Measurements from ENCODE around the gene PAPPA.

Gene PAPPA

DNA sequence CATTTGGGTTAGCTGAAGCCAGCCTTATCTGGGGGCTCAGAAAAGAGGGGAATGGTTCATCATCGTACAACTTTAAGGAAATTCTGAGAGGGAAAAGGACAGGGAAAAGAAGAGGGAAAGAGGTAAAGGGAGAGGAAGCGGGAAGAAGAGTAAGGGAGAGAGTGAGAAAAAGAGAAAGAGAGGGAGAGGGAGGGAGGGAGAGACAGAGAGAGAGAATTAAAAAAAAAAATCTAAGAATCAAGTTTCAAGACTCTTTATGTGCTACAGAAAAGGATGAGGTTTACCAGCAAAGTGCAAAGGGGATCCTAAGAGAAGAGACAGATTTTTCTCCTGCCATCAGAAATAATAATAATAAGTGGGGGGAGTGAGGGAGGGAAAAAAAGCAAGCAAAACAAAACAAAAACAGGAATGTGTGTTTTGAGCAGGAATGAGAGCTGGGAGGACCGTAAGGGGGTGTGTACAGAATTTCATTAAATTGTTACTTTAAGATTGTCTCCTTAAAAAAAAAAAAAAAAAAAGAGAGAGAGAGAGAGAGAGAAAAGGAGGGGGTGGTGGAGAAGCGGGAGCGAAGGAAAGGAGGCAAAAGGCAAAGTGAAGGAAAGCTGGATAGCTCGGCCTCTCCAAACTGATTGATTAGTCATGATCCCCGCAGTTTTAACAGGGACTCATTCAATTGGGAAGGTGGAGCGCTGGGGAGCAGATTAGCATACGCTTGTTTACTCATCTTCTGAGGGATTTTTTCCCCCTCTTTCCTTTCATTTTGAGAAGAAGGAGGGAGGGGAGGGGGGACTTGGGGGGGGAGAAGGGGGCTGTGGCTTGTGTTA lies 438 bp upstream of the PAPPA start:
- FAIRE-seq, result no peak

DNA sequence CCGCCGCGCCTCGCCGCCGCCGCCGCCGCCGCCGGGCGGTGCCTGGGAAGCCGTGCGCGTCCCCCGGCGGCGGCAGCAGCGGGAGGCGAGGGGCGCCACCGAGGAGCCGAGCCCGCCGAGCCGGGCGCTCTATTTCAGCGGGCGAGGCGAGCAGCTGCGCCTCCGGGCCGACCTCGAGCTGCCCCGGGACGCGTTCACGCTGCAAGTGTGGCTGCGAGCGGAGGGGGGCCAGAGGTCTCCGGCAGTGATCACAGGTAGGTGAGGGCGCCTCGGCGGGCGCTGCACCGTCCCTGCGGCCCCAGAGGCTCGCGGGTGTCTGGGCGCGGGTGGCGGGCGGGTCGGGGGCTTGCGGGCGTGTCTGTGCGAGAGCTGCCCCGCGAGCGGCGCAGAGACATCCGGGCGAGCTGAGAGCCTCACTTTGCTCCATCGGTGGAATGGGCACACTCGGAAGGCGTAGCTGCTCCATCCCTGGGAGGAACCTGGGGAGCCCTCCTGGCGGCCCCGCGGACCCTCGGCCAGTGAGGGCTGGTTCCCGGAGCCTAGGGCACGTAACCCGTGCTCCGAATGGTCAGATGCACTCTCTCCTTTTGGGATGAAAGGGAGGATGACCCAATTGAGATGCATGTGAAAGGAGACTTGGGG lies 864 bp downstream of the PAPPA start:
- FAIRE-seq, result no peak

DNA sequence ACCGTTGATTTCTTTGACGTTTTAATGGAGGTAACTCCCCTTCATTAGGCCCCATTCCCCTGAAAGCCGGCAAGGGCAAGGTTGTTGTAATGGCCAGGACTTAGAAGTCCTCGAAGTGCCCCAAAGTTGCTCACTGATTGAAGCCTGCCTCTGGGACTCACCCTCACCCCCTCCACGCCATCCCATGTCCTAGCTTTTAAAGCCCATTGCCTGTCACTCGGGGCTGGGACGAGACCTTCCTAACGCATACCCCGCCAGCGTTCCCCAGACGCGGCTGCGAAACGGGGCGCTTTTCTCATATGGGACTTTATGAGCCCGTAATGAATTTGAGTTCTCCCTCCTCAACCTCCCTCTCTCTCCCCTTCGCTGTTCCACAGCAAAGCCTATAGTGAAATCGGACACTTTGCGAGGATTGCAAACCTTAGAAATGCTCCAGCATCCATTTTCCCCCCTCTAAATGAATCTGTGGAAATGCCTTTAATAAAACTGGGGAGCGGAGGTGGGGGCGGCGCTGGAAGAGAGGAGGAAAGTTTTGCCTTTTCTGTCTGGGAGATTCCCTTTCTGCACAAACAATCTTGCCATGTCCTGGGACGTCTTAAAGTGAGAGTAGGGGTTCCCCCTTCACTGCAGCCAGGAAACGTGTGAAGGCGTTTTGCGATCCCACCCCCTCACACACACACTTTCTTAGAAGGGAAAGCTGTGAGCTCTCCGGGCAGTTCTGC lies 1.5 kb downstream of the PAPPA start:
- no peak for FAIRE-seq

DNA sequence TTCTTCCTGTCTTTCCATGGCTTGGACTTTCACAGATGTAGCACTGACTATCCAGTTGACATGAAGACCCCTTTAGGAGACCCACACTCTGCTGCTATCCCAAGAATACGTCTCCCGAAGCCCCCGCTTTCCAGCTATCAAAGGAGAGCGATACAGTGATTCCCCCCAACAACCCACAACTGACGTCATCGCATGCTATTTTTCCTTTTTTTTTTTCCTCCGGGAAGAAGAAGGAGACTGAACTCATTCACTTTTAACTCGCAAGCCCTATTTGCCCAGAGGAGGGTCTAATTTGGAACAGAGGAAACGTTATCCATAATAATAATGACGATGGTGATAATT lies 2.1 kb downstream of the PAPPA start:
- no peak for FAIRE-seq

DNA sequence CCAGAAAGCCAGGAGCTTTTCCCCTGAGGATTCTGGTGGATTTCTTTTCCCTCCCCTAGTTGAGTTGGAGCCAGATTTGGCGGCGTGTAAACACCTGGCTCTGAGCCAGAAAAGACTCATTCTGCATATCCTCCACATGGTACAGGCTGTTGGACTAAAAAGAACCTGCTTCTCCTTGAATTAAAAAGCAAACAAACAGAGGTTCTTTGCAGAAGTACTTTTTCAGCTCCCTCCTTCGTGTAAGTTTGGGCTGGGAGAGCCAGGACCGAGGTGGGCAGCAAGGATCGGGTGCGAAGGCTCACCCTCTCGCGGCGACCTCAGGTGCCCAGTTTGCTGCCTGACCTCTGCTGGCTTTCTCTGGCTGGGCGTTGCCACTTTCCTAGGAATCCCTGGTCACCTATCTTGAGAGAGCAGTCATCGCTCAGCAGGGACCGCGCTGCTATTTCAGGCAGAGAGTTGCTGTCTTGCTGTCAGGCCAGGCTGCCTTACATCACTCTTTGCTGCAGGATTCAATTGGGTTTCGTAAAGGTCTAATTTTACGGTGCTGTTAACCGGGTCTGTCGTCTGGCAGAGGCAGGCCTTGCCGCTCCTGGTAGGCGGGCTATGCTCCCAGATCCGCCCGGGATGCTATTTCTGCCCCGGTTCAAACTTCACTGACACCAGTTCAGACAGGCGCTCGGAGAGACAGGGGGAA lies 3.2 kb downstream of the PAPPA start:
- FAIRE-seq, result no peak

DNA sequence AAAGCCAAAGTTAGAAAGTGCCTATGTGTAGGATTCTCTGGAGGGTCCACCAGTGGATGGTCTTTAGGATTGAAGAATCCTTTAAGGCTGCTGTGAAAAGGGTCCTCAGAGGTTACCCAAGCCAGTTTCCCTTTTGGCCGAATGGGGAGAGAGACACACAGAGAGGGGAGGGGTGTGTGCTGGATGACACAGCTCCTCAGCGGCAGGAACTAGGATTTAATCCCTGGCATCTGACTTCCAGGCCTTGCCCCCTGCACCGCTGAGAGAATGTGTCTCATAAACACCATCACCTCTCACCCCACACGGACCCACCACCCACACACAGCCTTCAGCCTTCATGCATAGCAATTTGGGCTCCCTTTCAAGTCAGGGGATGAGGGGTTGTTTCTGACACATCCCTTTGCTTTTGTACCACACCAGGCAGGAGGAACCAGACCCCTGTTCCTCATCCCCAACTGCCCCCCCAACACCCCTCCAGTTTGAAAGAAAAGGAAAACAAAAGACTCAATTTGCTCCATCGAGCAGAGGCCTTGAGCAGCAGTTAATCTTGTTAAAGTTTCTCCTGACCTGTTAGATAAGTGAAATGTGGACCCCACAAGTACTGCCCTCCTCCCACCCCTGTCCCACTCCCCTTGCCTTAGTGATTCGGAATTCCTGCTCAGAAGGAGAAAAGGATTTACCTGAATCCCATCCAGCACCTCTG lies 4.0 kb downstream of the PAPPA start:
- FAIRE-seq, result no peak

DNA sequence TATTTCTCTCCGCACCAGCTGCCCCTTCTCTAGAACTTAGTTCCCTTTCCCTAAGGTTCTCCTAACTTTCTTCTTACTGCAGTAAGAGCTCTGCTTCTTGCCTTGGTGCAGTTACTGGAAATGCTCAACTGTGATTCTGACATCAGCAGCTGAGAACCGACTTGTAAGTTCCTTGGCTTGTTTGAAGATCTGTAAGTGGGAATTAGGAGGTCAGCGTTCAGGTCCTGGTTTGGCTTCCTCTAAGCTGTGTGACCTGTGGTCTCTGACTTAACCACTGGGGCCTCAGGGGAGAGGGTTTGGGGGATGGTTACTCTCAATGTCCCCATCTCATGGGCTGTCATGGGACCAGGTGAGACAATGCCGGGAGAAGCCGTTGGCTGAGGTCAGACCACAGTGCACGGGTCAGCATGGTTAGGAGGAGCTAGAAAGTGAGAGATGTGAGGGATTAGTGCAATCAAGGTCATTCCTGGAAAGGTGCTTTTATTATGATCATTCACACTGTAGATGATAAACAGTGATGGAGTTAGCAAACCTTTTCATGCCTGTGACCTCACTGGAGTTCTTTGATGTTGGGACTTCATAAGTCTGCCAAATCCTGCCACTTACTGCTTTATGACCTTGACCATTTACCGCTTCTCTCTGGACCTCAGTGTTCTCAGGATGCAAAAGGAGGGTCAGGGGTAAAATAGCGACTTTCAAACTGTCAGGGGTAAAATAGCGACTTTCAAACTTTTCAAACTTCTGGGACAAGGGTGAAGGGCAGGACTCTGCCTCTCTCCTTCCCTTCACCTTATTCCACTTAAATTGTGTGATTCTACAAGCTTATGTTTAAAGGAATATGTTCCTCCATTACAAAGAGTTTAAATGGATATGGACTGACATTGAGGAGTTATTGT lies 7.3 kb downstream of the PAPPA start:
- no peak for FAIRE-seq

DNA sequence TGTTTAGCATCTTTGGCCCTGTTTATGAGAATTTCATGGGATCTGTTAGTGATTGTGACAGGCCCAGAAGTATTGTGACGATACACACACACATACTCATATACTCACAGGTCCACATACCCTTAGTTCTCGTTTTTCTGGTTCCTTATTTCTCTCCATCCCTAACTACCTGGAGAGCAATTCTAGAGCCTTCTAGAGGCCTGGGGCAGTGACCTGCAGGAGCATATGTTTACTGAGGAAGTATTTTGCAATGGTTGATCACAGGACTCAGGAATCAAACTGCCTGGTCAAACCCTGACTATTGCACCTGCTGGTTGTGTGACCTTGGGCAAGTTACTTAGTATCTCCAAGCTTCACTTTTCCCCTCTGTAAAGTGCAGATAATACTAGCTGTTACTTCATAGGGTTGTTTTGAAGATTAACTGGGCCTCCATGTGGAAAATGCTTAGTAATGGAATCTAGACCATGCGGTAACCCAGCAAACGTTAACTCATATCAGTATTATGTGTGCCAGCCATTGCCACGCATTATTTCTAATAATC lies 8.7 kb downstream of the PAPPA start:
- no peak for FAIRE-seq

DNA sequence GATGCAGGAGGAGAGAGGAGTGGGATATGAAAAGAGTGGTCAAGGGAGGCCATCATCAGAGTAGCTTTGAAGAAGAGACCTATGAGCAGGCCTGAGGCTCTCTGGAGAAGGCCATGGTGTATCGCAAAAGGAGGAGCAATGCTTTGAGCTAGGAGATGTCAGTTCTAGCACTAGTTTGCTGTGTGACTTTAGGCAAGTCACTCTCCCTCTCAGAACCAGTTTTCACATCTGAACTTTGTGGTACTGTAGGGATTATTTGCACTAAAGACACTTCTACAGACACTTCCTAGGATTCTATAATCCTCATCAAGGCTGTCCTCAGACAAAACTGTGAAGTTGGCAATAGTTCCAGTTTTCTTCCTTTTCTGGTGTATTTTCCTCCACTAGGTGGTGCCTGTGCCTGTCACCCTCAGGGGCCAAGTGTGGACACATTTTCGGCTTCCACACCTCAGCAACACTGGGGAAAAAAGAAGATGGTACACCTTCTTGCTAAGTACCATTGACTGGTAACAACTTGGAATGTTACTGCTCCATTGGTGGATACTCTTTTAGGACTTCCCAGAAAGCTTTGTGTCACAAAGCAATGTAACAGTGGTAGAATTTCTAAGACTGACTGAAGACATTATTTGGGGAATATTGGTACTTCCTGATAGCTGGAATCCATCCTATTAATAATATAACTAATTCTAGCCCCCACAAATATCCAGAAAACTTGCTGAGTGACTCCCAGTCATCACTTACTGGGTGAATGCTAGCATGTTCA lies 9.9 kb downstream of the PAPPA start:
- no peak for FAIRE-seq

DNA sequence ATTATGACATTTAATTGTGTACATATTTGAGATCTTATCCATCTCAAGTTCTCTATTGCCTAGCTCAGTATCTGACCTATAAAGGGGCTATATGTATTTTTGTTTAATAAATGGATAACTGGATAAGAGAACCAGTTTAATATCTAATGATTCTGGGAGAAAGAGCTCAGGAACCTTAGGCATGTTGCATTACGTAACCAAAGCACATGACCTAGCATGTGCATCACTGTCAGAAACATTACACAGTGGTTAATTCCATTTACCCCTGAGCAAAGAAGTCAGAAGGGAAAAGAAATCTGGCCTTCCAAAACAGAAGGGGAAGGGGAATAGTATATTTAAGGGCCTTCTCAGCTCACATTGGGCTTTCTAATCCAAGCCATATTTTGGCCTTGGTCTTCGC lies 12.3 kb downstream of the PAPPA start:
- FAIRE-seq, result no peak

DNA sequence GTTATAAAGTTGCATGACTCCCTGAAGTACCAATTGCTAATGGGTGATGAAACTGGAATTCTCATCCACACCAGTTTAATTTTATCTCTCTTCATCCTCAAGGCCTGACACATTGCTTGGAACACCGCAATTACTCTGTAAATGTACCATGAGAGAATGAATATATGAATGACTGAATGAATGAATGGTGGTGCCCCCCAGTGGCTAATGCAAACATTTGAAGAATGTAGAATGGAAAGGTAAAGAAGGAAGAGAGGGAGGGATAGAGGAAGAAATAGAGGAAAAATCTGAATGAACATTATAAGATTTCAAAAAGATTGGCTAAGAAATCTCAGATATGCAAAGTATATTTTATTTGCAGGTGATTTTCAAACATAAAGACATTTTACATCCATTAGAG lies 13.1 kb downstream of the PAPPA start:
- FAIRE-seq, result no peak

DNA sequence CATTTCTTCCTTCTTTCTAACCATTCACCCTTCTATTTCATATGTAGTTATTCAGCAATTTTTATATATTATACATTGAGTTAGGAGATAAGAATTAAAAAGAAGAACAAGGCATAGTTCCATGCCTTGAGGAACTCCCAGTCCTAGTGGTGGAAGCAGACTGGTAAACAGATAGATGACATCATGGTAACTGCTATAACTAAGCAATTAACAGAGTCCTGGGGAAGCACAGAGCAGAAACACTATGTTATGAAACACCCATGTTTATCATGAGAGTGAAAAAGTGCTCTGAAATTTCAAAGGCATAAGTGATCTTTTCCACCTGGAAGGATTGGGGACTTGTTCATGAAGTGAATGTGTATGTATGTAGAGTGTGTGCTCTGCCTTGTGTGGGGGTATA lies 14.6 kb downstream of the PAPPA start:
- no peak for FAIRE-seq

DNA sequence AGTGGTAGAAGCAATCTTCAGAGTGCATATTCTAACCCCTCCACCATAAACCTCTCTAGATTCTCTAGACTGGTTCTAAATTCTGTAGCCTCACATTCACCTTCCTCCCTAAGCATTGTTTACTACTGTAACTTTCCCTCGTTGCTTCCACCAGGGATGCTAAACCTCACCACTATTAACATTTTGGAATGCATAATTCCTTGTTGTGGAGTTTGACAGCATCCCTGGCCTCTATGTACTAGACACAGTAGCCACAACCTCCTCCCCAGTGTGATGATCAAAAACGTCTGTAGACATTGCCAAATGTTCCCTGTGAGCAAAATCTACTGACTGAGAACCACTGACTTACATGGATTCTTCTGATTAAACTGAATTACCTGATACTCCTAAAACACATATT lies 18.6 kb downstream of the PAPPA start:
- no peak for FAIRE-seq

DNA sequence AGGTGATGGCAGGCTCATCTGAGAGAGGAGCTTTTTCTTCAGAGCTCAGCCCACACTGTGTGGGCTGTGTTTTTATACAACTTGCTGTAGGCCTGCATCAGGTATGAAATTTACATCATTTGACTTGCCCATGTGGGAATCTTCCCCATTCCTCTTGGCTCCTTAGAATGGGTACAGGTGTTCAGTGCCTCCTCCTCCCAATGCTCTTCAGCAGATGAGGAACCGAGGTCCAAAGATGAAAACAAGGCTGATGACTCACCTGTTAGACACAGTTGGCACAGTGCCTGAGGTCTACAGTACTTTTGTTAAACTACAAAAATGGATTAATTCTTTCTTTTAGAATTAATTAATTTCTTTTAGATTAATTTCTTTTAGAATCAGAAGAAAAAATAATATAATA lies 20.8 kb downstream of the PAPPA start:
- FAIRE-seq, result no peak

DNA sequence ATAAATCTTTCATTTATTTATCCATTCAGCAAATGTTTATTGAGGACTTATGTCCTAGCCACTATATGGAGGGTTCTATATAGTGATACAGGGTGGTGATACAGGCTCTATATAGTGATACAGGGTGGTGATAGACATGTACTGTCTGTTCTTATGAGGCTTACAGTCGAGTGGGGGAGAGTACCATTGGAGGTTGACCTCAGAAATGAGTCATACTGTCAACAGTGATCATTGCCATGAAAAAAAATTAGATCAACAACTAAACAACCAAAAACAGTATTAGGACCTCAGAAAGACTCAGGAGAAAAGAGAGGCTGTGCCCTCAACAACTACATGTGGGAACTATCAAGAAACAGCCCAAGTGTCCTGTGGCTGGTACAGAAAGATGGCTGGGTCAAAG lies 22.0 kb downstream of the PAPPA start:
- FAIRE-seq, result no peak

DNA sequence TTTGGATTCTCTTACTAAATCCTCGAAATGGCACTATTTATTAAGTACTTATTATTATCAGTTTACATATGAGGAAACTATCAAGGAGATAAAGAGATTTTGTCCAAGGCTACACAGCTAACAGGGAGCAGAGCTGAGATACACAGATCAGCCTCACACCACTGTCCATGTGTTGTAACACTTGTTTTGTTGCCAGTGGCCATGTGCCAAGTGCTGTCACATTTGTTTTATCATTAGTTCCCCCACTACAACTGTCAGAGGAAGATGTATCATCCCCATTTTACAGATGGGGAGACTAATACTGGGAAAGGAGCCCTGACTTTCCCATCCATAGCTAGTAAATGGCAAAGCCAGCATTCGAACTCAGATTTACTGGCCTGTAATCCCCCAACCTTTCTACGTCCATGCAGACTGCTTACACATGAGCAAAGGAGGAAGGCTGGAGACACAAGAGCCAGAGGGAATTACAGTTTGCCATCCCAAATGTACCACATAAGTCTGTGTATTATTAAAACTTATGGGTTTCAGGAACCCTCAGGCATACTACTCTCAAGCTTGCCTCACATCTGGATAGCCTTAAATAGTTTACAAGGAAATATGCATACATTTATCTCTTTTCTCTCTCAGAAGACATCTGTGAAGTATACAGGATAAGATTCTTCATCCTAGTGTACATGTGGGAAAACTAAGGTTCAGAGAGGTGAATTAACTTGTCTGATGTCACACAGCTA lies 25.1 kb downstream of the PAPPA start:
- FAIRE-seq, result no peak

DNA sequence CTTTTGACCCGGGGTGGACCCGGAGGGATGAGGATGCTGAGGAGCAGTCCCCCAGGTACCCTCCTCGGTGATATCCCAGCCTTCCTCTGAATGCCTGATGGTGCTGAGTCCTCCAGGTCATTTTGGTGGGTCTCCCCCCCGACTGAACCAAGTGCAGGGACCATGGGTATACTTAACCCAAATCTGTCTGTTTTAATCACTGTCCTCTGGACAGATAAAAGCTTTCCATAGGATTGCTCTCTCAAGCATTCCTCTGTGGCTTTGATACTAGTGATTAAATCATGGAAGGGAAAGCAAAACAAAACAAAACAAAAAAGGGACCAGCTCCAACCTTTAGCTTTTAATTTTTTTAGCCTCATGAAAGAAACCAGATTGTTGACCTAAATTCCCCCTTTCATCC lies 26.0 kb downstream of the PAPPA start:
- no peak for FAIRE-seq

DNA sequence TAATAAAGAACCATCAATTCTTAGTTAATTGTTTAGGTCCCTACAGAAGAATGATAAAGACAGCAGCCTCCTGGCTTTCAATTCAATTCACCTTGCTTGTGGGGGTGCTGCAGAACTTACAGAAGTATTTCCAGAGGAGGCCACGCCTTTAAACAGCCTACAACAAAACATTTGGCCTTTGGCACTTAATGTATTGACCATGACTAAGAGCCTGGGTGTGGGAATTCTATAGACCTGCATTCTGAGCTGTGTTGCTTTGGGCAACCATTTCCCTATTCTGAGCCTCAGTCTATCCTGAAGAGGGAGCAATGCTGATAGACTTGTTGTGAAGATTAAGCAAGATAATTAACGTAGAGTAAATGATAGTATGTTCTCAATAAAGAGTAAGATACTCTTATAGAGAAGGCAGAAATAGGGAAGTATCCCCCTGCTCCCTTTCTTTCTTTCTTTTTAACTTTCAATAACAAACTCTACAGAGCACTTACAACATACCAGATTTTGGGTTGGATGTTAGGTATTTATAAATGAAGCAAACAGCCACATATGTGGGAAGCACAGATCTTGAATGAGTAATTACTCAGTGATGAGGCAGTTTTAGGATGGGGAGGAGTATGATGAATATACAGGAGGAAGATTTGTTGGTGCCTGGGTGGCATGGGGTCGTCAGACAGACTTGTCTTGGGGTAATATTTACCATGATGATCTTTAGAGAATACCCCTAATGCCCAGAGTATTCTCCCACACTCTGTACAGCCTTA lies 28.4 kb downstream of the PAPPA start:
- FAIRE-seq, result no peak

DNA sequence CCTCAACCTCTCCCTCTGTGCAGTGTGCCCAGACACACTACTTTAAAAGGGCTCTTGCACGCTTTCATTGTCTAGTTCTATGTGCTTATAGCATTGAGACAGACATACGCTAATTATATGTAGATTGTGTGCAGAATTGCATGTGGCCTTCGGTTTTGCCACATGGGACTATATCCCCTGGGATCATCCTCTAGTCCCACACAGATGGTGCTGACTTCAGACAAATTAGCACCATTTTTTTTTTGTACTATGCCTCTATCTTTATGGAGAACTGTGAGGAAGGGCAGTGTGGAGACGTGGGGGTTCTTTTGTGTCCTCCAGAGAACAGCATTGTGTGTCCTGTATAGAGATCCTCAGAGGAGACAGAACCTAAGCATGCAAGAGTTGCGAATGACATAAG lies 29.3 kb downstream of the PAPPA start:
- no peak for FAIRE-seq

All from A204.1 (cell line).